Endothelial cell of umbilical vein (primary cell): ENCODE measurements around the gene C19orf44. TPM values are rescaled to one million over a fixed set of nuclear protein-coding genes. Genes with fewer than 3 reads are reported as not detected.

Experiments
- BruUV-seq: library from RNA; stranded (reverse); fragments of 400-500 nt; replicated peaks from 2 replicates; lab custom pipeline; 2021; lab: Mats Ljungman, UMichigan
- CTCF ChIA-PET: fragments of 300-600, 350-600 bp; sonication (Branson Sonifier 250); formaldehyde crosslinking; loops from one replicate; lab custom pipeline; 2021; ENCODE audit warnings: antibody characterized with exemption, inconsistent platforms; lab: Charles Lee
- POLR2A ChIA-PET: fragments of 300-600, 350-600 bp; sonication (Branson Sonifier 250); formaldehyde crosslinking; loops from one replicate; lab custom pipeline; 2021; ENCODE audit warnings: antibody characterized with exemption, inconsistent platforms; lab: Charles Lee
- DNase-seq: peaks from one replicate; pipeline ENCODE4 v3.0.0-alpha.2; 2011; ENCODE audit warnings: low read depth, low spot score
- FAIRE-seq: peaks from 2 replicates; lab custom pipeline; 2011; peaks lifted over from hg19 to GRCh38; lab: Jason Lieb, UNC
- H2AFZ ChIP-seq: 2 replicates; pipeline ENCODE4 v1.6.0; 2012; ENCODE audit warnings: low read depth, low read length, control low read depth, inconsistent platforms
- H3K27ac ChIP-seq: 2 replicates; pipeline ENCODE4 v1.5.1; 2011; ENCODE audit warnings: low read depth, mild to moderate bottlenecking, control low read depth, low read length, moderate library complexity; ENCODE audit not compliant: insufficient read depth
- H3K27me3 ChIP-seq, 2 experiments: 2 replicates each; pipeline versions ENCODE4 v1.6.0 to v1.6.1; 2011; ENCODE audit warnings: low read length in 2 of 2, mixed read lengths in 1 of 2; ENCODE audit not compliant: control insufficient read depth in 2 of 2, insufficient read depth in 2 of 2
- H3K36me3 ChIP-seq, 2 experiments: 2 replicates in 1 of 2; 3 replicates in 1 of 2; pipeline ENCODE4 v1.5.1; 2011; ENCODE audit warnings: low read length in 2 of 2, mild to moderate bottlenecking in 1 of 2, moderate library complexity in 1 of 2; ENCODE audit not compliant: control insufficient read depth in 2 of 2, insufficient read depth in 2 of 2; ENCODE audit errors: extremely low read depth in 1 of 2
- H3K4me1 ChIP-seq: 3 replicates; pipeline ENCODE4 v1.5.1; 2011; ENCODE audit warnings: mild to moderate bottlenecking, low read length; ENCODE audit not compliant: control insufficient read depth, insufficient read depth; ENCODE audit errors: extremely low read depth
- H3K4me2 ChIP-seq: 2 replicates; pipeline ENCODE4 v1.6.1; 2011; ENCODE audit warnings: low read length, control low read depth, mixed read lengths; ENCODE audit not compliant: insufficient read depth
- H3K4me3 ChIP-seq, 3 experiments: fragments of 200-600 bp in 1 of 3; sonication (generic), shearing (Covaris generic) in 1 of 3; replicated peaks in 1 of 3; 2 replicates each; pipeline ENCODE4 v1.5.1; 2011 to 2016; ENCODE audit warnings: control low read depth in 3 of 3, low read length in 3 of 3, mild to moderate bottlenecking in 2 of 3, inconsistent platforms in 1 of 3, low read depth in 1 of 3, moderate library complexity in 1 of 3; ENCODE audit not compliant: insufficient read depth in 1 of 3
- H3K79me2 ChIP-seq: 2 replicates; pipeline ENCODE4 v1.6.0; 2012; ENCODE audit warnings: low read length, inconsistent platforms; ENCODE audit not compliant: control insufficient read depth, insufficient read depth
- H3K9ac ChIP-seq: replicated peaks from 2 replicates; pipeline ENCODE3; 2011; ENCODE audit warnings: low read length, control low read depth; ENCODE audit not compliant: insufficient read depth; ENCODE audit errors: extremely low read depth
- H3K9me1 ChIP-seq: replicated peaks from 3 replicates; pipeline ENCODE4 v1.6.0; 2011; ENCODE audit warnings: mild to moderate bottlenecking, low read length; ENCODE audit not compliant: control insufficient read depth, insufficient read depth; ENCODE audit errors: extremely low read depth
- H3K9me3 ChIP-seq: replicated peaks from 2 replicates; pipeline ENCODE4 v1.5.1; 2012; ENCODE audit warnings: low read length, inconsistent platforms; ENCODE audit not compliant: control insufficient read depth, insufficient read depth
- H4K20me1 ChIP-seq: replicated peaks from 2 replicates; pipeline ENCODE3; 2011; ENCODE audit warnings: mild to moderate bottlenecking, low read length; ENCODE audit not compliant: control insufficient read depth, insufficient read depth; ENCODE audit errors: extremely low read depth
- CTCF ChIP-seq, 2 donors: IDR thresholded peaks; 1 replicate in 1 of 2; 2 replicates in 1 of 2; pipeline ENCODE4 v1.5.1; 2011; ENCODE audit warnings: low read length in 2 of 2, mild to moderate bottlenecking in 2 of 2, moderate library complexity in 2 of 2, control low read depth in 1 of 2, inconsistent platforms in 1 of 2, low read depth in 1 of 2; ENCODE audit not compliant: insufficient read depth in 1 of 2; ENCODE audit errors: extremely low read depth in 1 of 2
- EZH2 ChIP-seq: IDR thresholded peaks from 2 replicates; pipeline ENCODE4 v1.6.1; 2012; ENCODE audit warnings: borderline replicate concordance, low read depth, mild to moderate bottlenecking, moderate library complexity, low read length, inconsistent platforms; ENCODE audit not compliant: severe bottlenecking
- FOS ChIP-seq: IDR thresholded peaks from 2 replicates; pipeline ENCODE4 v1.6.1; 2011; ENCODE audit warnings: mild to moderate bottlenecking, low read length, moderate library complexity, borderline replicate concordance; ENCODE audit not compliant: insufficient read depth
- GATA2 ChIP-seq: IDR thresholded peaks from 2 replicates; pipeline ENCODE4 v1.7.0; 2011; ENCODE audit warnings: low read depth, mild to moderate bottlenecking, moderate library complexity, mixed read lengths, low read length; ENCODE audit not compliant: insufficient read length, insufficient read depth
- JUN ChIP-seq: IDR thresholded peaks from 2 replicates; pipeline ENCODE4 v1.6.1; 2011; ENCODE audit warnings: borderline replicate concordance, low read depth; ENCODE audit not compliant: insufficient read length, insufficient read depth
- MAX ChIP-seq: IDR thresholded peaks from 2 replicates; pipeline ENCODE4 v1.6.1; 2011; ENCODE audit not compliant: insufficient read depth, insufficient read length
- MYC ChIP-seq: IDR thresholded peaks from one replicate; pipeline ENCODE4 v1.6.1; 2011; ENCODE audit warnings: mild to moderate bottlenecking, low read depth, low read length
- POLR2A ChIP-seq: IDR thresholded peaks from 2 replicates; pipeline ENCODE4 v1.6.1; 2012; ENCODE audit warnings: low read depth, mild to moderate bottlenecking, control low read depth, low read length
- POLR2AphosphoS5 ChIP-seq: IDR thresholded peaks from 2 replicates; pipeline ENCODE4 v1.6.1; 2012; ENCODE audit warnings: low read depth, mild to moderate bottlenecking, control low read depth, low read length, moderate library complexity; ENCODE audit not compliant: insufficient read depth
- dilution Hi-C: fragments of 300-500 bp; cut with MboI; formaldehyde crosslinking; loops from one replicate; pipeline ENCODE4 v1.15.0; 2019; ENCODE audit warnings: low sequenced_read_pairs; ENCODE audit not compliant: extremely low pct_ligation_motif_present
- intact Hi-C: fragments of 100-400 bp; cut with micrococcal nuclease; formaldehyde crosslinking; loops from one replicate; pipeline ENCODE4 v1.10.0; 2022
- polyA plus RNA-seq, 4 experiments: library from polyadenylated mRNA; depleted of rRNA in 3 of 4; stranded (reverse) in 3 of 4; unstranded in 1 of 4; fragments of >200 nt; gene quantifications; 2 replicates each; pipeline versions ENCODE4 v1.2.1 to v1.2.3, GENCODE V29; 2011 to 2012; ENCODE audit warnings: missing spikeins in 1 of 4
- total RNA-seq: library from RNA; stranded (reverse); gene quantifications from 2 replicates; pipeline ENCODE4 v1.2.3, GENCODE V29; 2021

C19orf44 gene
- total and polyA plus RNA-seq, 2 donors (not counting 3 experiments of a cell fraction or from before 2014, with no cell fraction given) = 3.5 to 4.3 TPM

GRCh38 chr19:16516923-16517610 lies 20.9 kb downstream of the C19orf44 start:
- intact Hi-C loops (no loop called here), dilution Hi-C loops (no loop called here)
- Histone ChIP-seq H3K4me3 (no peak overlapping the region), H3K27me3 (no peaks in the 10 kb centered on the region), H3K27ac (no peak overlapping the region), H2AFZ (no peak overlapping the region), H3K9ac (no peak overlapping the region), H4K20me1 (no peaks in the 10 kb centered on the region), H3K4me1 (no peaks in the 10 kb centered on the region), H3K79me2 (no peaks in the 10 kb centered on the region), H3K36me3 (peaks cover 11 to 45% of the 10 kb centered on the region in 2 experiments), H3K9me3 (no peaks in the 10 kb centered on the region), H3K4me2 (no peak overlapping the region), H3K9me1 (no peaks in the 10 kb centered on the region)
- POLR2A ChIA-PET = no interaction called here
- no peak for TF ChIP-seq MYC
- DNase-seq (no peak), FAIRE-seq (no peak)
- CTCF ChIA-PET = interaction anchor here (1.0 to 1.1 kb wide), 2 partner anchors 11 to 75 kb away, joined by 3 to 4 read pairs; no protein-coding TSS in a partner anchor
- no TSS peak for BruUV-seq

- FAIRE-seq = no peak
- Histone ChIP-seq H3K4me3 (no peak overlapping the region), H3K9me3 (no peaks in the 10 kb centered on the region), H3K9ac (no peak overlapping the region), H3K79me2 (no peaks in the 10 kb centered on the region), H3K27me3 (no peaks in the 10 kb centered on the region), H4K20me1 (no peaks in the 10 kb centered on the region), H3K4me1 (no peaks in the 10 kb centered on the region), H3K36me3 (peaks cover 16 to 52% of the 10 kb centered on the region in 2 experiments), H3K27ac (no peak overlapping the region), H2AFZ (no peak overlapping the region), H3K4me2 (no peak overlapping the region), H3K9me1 (no peaks in the 10 kb centered on the region)
- intact Hi-C loops = no loop called here
- BruUV-seq = TSS peak; percentile 80
- dilution Hi-C loops = no loop called here
- DNase-seq = no peak
- TF ChIP-seq POLR2AphosphoS5 = no peak
- TF ChIP-seq EZH2 = no peak
- no peak for TF ChIP-seq POLR2A
- no peak for TF ChIP-seq CTCF (IDR thresholded peaks at IDR 0.05; ENCODE audit: extremely low read depth in 1 of 2, insufficient read depth in 1 of 2, low read depth in 1 of 2, low read length in 2 of 2)
- TF ChIP-seq GATA2 = no peak
- no peak for TF ChIP-seq MAX
- no peak for TF ChIP-seq JUN
- TF ChIP-seq MYC = no peak
- no peak for TF ChIP-seq FOS
- ChIA-PET CTCF (interaction anchor here (1.0 kb wide), 1 partner anchor 10 kb away, joined by 3 read pairs; no protein-coding TSS in a partner anchor), POLR2A (no interaction called here)
Measured at GRCh38 chr19:16518061-16518460, 21.9 kb downstream of the C19orf44 start.
